HG03457 (cell line): Measurements from ENCODE around the gene TRIM4.
"Not testable (repeated sequence)": the region's sequence is repeated elsewhere in the genome, so short reads cannot be mapped to it uniquely, and the experiment has no call there.

Source experiments
- ATAC-seq: cut with Tn5 transposase; IDR thresholded peaks from one replicate; pipeline ENCODE4 v1.9.1; 2021; ENCODE audit warnings: moderate number of reproducible peaks; ENCODE audit not compliant: unreplicated experiment

The TRIM4 gene

GRCh38 chr7:99920149-99920548 is 819 bp upstream of the TRIM4 start:
- no peak for ATAC-seq

- no peak for ATAC-seq
Observed at GRCh38 chr7:99919814-99920112, 433 bp upstream of the TRIM4 start.

GRCh38 chr7:99910976-99911375 is 8.4 kb downstream of the TRIM4 start:
- no peak for ATAC-seq

GRCh38 chr7:99901581-99901980 is 17.7 kb downstream of the TRIM4 start:
- no peak for ATAC-seq

- no peak for ATAC-seq
Observed at GRCh38 chr7:99899830-99900519, 19.4 kb downstream of the TRIM4 start.

DNA sequence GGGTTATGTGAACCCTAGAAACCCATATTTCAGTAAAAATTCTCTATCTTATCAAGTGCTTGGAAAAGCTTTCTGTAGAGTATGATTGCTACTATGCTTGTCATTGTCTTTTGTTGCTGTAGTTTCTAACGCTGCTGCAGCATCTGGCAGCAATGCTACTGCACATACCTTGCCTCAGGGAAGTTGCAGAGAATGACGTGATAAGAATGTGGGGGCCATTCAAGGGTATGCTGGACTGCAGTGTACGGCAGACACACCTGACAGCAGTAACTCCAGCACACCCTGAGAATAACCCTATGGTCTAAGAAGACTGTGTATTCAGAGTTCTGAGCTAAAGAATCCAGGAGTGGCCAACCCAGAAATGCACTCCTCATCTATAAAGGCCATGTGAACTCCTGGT is 20.5 kb downstream of the TRIM4 start:
- no peak for ATAC-seq

- ATAC-seq, result no peak
Observed at GRCh38 chr7:99898023-99898357, 21.3 kb downstream of the TRIM4 start.

DNA sequence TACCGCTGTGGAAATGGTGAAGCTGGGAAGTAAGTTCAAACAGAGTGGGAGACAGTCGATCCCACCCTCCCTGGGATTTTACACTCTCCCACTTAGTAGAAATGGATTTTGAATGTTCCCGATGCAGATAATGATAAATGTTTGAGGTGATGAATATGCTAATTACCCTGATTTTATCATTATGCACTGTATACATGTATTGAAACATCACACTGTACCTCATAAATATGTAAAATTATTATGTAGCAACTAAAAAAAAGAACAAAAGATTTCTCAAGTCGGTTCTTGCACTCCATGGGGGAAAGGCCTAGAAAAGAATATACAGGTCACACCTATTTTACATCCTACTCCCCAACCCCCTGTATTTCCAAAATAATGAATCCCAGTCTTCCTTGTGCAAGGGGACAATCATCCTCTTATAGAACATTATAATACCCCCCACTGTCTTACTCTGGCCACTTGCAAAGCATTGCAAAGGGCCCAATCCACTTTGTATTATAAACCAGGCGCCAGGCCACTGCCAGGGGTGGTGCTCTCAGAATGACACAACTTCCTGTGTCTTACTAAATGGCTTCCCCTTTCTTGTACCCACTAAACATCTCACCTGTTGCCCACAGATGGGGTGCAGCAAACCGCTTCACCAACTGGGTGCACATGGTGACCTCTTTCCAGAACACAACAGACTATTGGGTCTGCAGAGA is 21.9 kb downstream of the TRIM4 start:
- ATAC-seq, result no peak

DNA sequence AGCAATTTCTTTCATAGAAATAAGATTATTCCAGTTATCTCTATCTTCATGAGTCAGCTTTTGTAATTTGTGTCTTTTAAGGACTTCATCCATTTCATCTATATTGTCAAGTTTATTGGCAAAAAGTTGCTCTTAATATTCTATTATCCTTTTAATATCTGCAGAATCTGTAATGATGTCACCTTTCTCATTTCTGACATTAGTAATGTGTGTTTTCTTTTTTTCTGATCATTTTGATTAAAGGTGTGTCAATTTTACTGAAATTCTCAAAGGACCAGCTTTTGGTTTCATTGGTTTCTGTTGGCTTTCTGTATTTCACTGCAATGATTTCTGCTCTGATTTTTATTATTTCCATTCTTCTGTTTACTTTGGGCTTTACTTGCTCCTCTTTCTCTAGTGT is 24.6 kb downstream of the TRIM4 start:
- ATAC-seq, result no peak

DNA sequence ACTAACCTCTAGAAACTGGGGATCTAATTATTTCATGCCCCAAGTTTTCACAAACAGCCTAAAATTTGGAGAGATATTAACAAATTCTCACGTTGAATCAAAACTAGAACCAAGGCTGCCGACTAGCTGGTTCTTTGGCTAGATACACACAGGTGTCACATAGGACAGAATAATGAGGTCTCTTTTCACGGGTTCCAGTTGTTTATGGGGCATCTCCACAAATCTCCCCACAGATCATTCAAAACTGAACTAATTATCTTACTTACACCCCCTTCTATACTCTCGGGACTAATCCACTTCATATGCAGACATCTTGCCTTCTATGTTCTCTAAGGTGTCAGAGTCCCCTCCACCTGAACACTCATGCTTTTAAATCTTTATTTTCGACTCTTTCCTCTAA is 26.1 kb downstream of the TRIM4 start:
- no peak for ATAC-seq

- not testable (repeated sequence) for ATAC-seq
Observed at GRCh38 chr7:99890348-99890747, 29.0 kb downstream of the TRIM4 start.

DNA sequence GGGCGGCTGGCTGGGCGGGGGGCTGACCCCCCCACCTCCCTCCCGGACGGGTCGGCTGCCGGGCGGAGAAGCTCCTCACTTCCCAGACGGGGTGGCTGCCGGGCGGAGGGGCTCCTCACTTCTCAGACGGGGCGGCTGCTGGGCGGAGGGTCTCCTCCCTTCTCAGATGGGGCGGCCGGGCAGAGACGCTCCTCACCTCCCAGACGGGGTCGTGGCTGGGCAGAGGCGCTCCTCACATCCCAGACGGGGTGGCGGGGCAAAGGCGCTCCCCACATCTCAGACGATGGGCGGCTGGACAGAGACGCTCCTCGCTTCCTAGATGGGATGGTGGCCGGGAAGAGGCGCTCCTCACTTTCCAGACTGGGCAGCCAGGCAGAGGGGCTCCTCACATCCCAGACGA is 31.0 kb downstream of the TRIM4 start:
- not testable (repeated sequence) for ATAC-seq

GRCh38 chr7:99881370-99881769 is 38.0 kb downstream of the TRIM4 start:
- ATAC-seq, result no peak

GRCh38 chr7:99876933-99877332 is 42.4 kb downstream of the TRIM4 start, which contains the start of gene OR2AE1:
Gene OR2AE1 (minus strand): TSS chr7:99877033. CDS start chr7:99877033, 0 bp downstream.
- ATAC-seq, result no peak

DNA sequence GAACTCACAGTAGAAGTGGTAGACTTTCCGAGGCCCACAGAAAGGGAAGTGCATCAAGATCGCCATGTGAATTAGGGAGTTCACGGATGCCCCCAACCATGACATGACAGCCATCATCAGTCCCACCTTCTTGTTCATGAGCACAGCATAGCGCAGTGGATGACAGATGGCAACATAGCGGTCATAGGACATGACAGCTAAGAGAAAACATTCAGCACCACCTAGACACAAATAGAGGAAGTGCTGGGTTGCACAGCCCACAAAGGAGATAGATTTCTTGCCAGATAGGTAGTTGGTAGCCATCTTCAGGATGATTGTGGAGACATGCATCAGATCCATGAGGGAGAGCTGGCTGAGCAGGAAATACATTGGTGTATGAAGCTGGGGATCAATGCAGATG is 42.8 kb downstream of the TRIM4 start:
- ATAC-seq, result no peak

DNA sequence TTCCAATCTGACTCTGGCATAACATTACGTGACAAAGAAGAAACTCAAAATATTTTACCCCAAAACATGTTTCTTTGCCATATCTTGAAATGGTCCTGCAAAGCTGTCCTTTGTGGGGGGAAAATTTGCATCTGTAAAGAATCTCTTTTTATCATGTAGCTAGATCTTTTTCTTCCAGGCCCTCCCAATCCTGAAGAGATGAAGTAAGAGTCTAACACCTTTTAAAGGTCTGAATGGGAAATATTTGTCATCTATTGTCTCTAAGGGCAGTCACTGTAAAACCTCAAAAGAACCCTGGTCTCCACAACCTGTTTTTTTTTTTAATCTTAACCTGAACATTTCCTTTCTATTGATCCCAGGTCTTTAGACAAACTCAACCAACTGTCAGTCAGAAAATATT is 51.1 kb downstream of the TRIM4 start:
- ATAC-seq, result no peak

DNA sequence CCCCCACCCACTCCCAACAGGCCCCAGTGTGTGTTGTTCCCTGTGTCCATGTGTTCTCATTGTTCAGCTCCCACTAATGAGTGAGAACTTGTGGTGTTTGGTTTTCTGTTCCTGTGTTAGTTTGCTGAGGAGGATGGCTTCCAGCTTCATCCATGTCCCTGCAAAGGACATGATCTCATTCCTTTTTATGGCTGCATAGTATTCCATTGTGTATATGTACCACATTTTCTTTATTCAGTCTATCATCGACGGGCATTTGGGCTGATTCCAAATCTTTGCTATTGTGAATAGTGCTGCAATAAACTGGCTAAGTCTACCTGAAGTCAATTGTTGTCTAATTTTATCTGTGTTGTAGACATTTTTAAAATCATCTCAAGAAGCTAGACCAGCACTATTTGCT is 51.9 kb downstream of the TRIM4 start:
- not testable (repeated sequence) for ATAC-seq

- no peak for ATAC-seq
Observed at GRCh38 chr7:99863847-99864440, 55.4 kb downstream of the TRIM4 start.

GRCh38 chr7:99860281-99861127 is 58.8 kb downstream of the TRIM4 start:
- no peak for ATAC-seq

GRCh38 chr7:99855236-99855635 is 64.1 kb downstream of the TRIM4 start:
- no peak for ATAC-seq

GRCh38 chr7:99848420-99849216 is 70.7 kb downstream of the TRIM4 start:
- ATAC-seq, result no peak
